GM21825 (cell line): ENCODE measurements around the gene ZYG11B.
"Not testable (repeated sequence)": the region's sequence is repeated elsewhere in the genome, so short reads cannot be mapped to it uniquely, and the experiment has no call there.

Source experiments
- ATAC-seq: cut with Tn5 transposase; IDR thresholded peaks from one replicate; pipeline ENCODE4 v1.9.1; 2021; ENCODE audit warnings: mild to moderate bottlenecking, moderate library complexity; ENCODE audit not compliant: unreplicated experiment

ZYG11B gene

GRCh38 chr1:52751589-52752483 lies 25.6 kb downstream of the ZYG11B start:
- ATAC-seq: no peak

GRCh38 chr1:52752484-52752826 lies 26.2 kb downstream of the ZYG11B start:
- no peak for ATAC-seq

- ATAC-seq: no peak
Observed at GRCh38 chr1:52753169-52753568, 26.9 kb downstream of the ZYG11B start.

GRCh38 chr1:52756020-52756419 lies 29.8 kb downstream of the ZYG11B start:
- ATAC-seq: no peak

GRCh38 chr1:52759908-52760307 lies 33.7 kb downstream of the ZYG11B start:
- ATAC-seq: no peak

GRCh38 chr1:52767596-52768280 lies 41.5 kb downstream of the ZYG11B start:
- no peak for ATAC-seq

- no peak for ATAC-seq
Observed at GRCh38 chr1:52769346-52770033, 43.2 kb downstream of the ZYG11B start.

- no peak for ATAC-seq
Observed at GRCh38 chr1:52771384-52771783, 45.1 kb downstream of the ZYG11B start.

- ATAC-seq: no peak
Observed at GRCh38 chr1:52786148-52786547, 59.9 kb downstream of the ZYG11B start.

- ATAC-seq: not testable (repeated sequence)
Observed at GRCh38 chr1:52790429-52790828, 64.2 kb downstream of the ZYG11B start.

GRCh38 chr1:52792036-52792435 lies 65.8 kb downstream of the ZYG11B start:
- ATAC-seq: no peak

- not testable (repeated sequence) for ATAC-seq
Observed at GRCh38 chr1:52793717-52794116, 67.5 kb downstream of the ZYG11B start.

GRCh38 chr1:52795464-52795863 lies 69.2 kb downstream of the ZYG11B start:
- no peak for ATAC-seq

- ATAC-seq: no peak
Observed at GRCh38 chr1:52798331-52798730, 72.1 kb downstream of the ZYG11B start.

GRCh38 chr1:52801011-52801410 lies 74.8 kb downstream of the ZYG11B start:
- ATAC-seq: no peak

GRCh38 chr1:52804083-52804482 lies 77.8 kb downstream of the ZYG11B start:
- not testable (repeated sequence) for ATAC-seq

GRCh38 chr1:52814465-52814864 lies 88.2 kb downstream of the ZYG11B start:
- no peak for ATAC-seq

- not testable (repeated sequence) for ATAC-seq
Observed at GRCh38 chr1:52820830-52821229, 94.6 kb downstream of the ZYG11B start.

- no peak for ATAC-seq
Observed at GRCh38 chr1:52825868-52826267, 99.6 kb downstream of the ZYG11B start.

GRCh38 chr1:52834798-52835197 lies 108.5 kb downstream of the ZYG11B start:
- no peak for ATAC-seq

GRCh38 chr1:52836035-52836434 lies 109.8 kb downstream of the ZYG11B start:
- no peak for ATAC-seq

GRCh38 chr1:52839175-52839574 lies 112.9 kb downstream of the ZYG11B start:
- ATAC-seq: not testable (repeated sequence)
